ENCODE results near the gene RHBDF2. TPM values are rescaled to one million over a fixed set of nuclear protein-coding genes. Genes with fewer than 3 reads are reported as not detected.
"Not testable (repeated sequence)": the region's sequence is repeated elsewhere in the genome, so short reads cannot be mapped to it uniquely, and the experiment has no call there.

RHBDF2 gene
- total RNA-seq, 4 donors from 2014 or later = 45.9 to 82.6 (median 52.6) TPM

GRCh38 chr17:76523084-76524037, 22.1 kb upstream of the RHBDF2 start:
- Histone ChIP-seq H3K27me3 (no peaks in the 10 kb centered on the region), H3K4me3 (no peak overlapping the region), H3K36me3 (no peaks in the 10 kb centered on the region), H3K27ac (no peak overlapping the region), H3K9me3 (no peaks in the 10 kb centered on the region), H3K4me1 (peaks cover 36% of the 10 kb centered on the region)
- WGBS = 30% methylated on average over 19 of the region's 35 CpGs
- peak in 1 of 3 donors; percentile 16 for TF ChIP-seq POLR2AphosphoS5 (IDR thresholded peaks at IDR 0.05)
- no peak for TF ChIP-seq POLR2A (IDR thresholded peaks at IDR 0.05)
- TF ChIP-seq CTCF (IDR thresholded peaks at IDR 0.05) = peak; percentile 99
- no peak for TF ChIP-seq EP300 (IDR thresholded peaks at IDR 0.05)
- DNase-seq (ENCODE audit: low spot score in 2 of 2) = no peak

GRCh38 chr17:76521683-76522082, 20.5 kb upstream of the RHBDF2 start:
- not testable (repeated sequence) for DNase-seq (ENCODE audit: low spot score in 2 of 2); H3K27ac ChIP-seq; H3K36me3 ChIP-seq; H3K9me3 ChIP-seq; H3K4me3 ChIP-seq; H3K27me3 ChIP-seq
- peaks cover 21% of the 10 kb centered on the region for H3K4me1 ChIP-seq
- 90% methylated on average over 10 of the region's 10 CpGs for WGBS

- no peak for DNase-seq (ENCODE audit: low spot score in 2 of 2)
- WGBS = 81% methylated on average over 6 of the region's 7 CpGs
- no peak overlapping the region for H3K4me3 ChIP-seq
- no peak for TF ChIP-seq CTCF (IDR thresholded peaks at IDR 0.05)
- TF ChIP-seq EP300 (IDR thresholded peaks at IDR 0.05) = no peak
- no peak for TF ChIP-seq POLR2A (IDR thresholded peaks at IDR 0.05)
- no peak for TF ChIP-seq POLR2AphosphoS5 (IDR thresholded peaks at IDR 0.05)
- H3K4me1 ChIP-seq = peaks cover 21% of the 10 kb centered on the region
- no peaks in the 10 kb centered on the region for H3K27me3 ChIP-seq
- H3K9me3 ChIP-seq = no peaks in the 10 kb centered on the region
- H3K27ac ChIP-seq = no peak overlapping the region
- H3K36me3 ChIP-seq = no peaks in the 10 kb centered on the region
Observed at GRCh38 chr17:76521262-76521661, 20.0 kb upstream of the RHBDF2 start.

GRCh38 chr17:76519048-76519966, 18.1 kb upstream of the RHBDF2 start:
- TF ChIP-seq POLR2A (IDR thresholded peaks at IDR 0.05) (no peak), POLR2AphosphoS5 (IDR thresholded peaks at IDR 0.05) (no peak), EP300 (IDR thresholded peaks at IDR 0.05) (no peak), CTCF (IDR thresholded peaks at IDR 0.05) (no peak)
- Histone ChIP-seq H3K4me3 (no peak overlapping the region), H3K4me1 (peaks cover 21% of the 10 kb centered on the region), H3K36me3 (no peaks in the 10 kb centered on the region), H3K27ac (no peak overlapping the region), H3K9me3 (no peaks in the 10 kb centered on the region), H3K27me3 (no peaks in the 10 kb centered on the region)
- 83% methylated on average over 14 of the region's 15 CpGs for WGBS
- no peak for DNase-seq (ENCODE audit: low spot score in 2 of 2)

GRCh38 chr17:76517638-76518038, 16.4 kb upstream of the RHBDF2 start:
- DNase-seq (ENCODE audit: low spot score in 2 of 2) = no peak
- no peak overlapping the region for H3K27ac ChIP-seq
- TF ChIP-seq POLR2A (IDR thresholded peaks at IDR 0.05) = no peak
- TF ChIP-seq POLR2AphosphoS5 (IDR thresholded peaks at IDR 0.05) = no peak
- no peak for TF ChIP-seq CTCF (IDR thresholded peaks at IDR 0.05)
- TF ChIP-seq EP300 (IDR thresholded peaks at IDR 0.05) = no peak
- no peak overlapping the region for H3K4me3 ChIP-seq
- H3K27me3 ChIP-seq = no peaks in the 10 kb centered on the region
- no peaks in the 10 kb centered on the region for H3K36me3 ChIP-seq
- H3K4me1 ChIP-seq = peaks cover 16% of the 10 kb centered on the region
- 98% methylated on average over 8 of the region's 11 CpGs for WGBS
- H3K9me3 ChIP-seq = no peaks in the 10 kb centered on the region

Measured in suprapubic skin (tissue), 4 donors.